IPS DF 4.7 (cell line): ENCODE measurements around the gene PNMA6E.

Source experiments
- DNase-seq: peaks from one replicate; pipeline ENCODE4 v3.0.0-alpha.2; 2013; ENCODE audit warnings: low spot score; ENCODE audit errors: extremely low read depth

Gene PNMA6E

GRCh38 chrX:153435845-153436244 lies 34.7 kb upstream of the PNMA6E start:
- DNase-seq: no peak

GRCh38 chrX:153434801-153435200 lies 33.7 kb upstream of the PNMA6E start:
- no peak for DNase-seq

GRCh38 chrX:153433781-153434285 lies 32.7 kb upstream of the PNMA6E start:
- no peak for DNase-seq

GRCh38 chrX:153433161-153433680 lies 32.1 kb upstream of the PNMA6E start:
- DNase-seq: no peak

- DNase-seq: no peak
These were observed 29.6 kb upstream of the PNMA6E start for GRCh38 chrX:153430796-153431195.

GRCh38 chrX:153426204-153426603 lies 25.1 kb upstream of the PNMA6E start:
- no peak for DNase-seq

GRCh38 chrX:153423652-153424051 lies 22.5 kb upstream of the PNMA6E start:
- DNase-seq: no peak

GRCh38 chrX:153421856-153422255 lies 20.7 kb upstream of the PNMA6E start:
- DNase-seq: no peak

GRCh38 chrX:153420851-153421599 lies 19.9 kb upstream of the PNMA6E start:
- no peak for DNase-seq

GRCh38 chrX:153417637-153418036 lies 16.5 kb upstream of the PNMA6E start:
- no peak for DNase-seq

GRCh38 chrX:153416781-153417450 lies 15.8 kb upstream of the PNMA6E start:
- DNase-seq: no peak

- DNase-seq: no peak
These were observed 13.8 kb upstream of the PNMA6E start for GRCh38 chrX:153414856-153415510.

GRCh38 chrX:153413731-153414130 lies 12.6 kb upstream of the PNMA6E start:
- DNase-seq: no peak

GRCh38 chrX:153412746-153413720 lies 11.9 kb upstream of the PNMA6E start:
- DNase-seq: no peak

GRCh38 chrX:153411988-153412574 lies 10.9 kb upstream of the PNMA6E start:
- no peak for DNase-seq

- DNase-seq: no peak
These were observed 10.3 kb upstream of the PNMA6E start, which contains the start of gene ZFP92 for GRCh38 chrX:153411255-153411987. Gene ZFP92, plus strand, starts transcription at chrX:153411472. Its CDS starts 6,851 bp downstream, at chrX:153418323.

GRCh38 chrX:153410888-153411254 lies 9.7 kb upstream of the PNMA6E start:
- no peak for DNase-seq

GRCh38 chrX:153410373-153410772 lies 9.2 kb upstream of the PNMA6E start:
- DNase-seq: no peak

GRCh38 chrX:153409414-153410101 lies 8.4 kb upstream of the PNMA6E start:
- no peak for DNase-seq
